Gastroesophageal sphincter (tissue), 4 donors: Measurements from ENCODE around the gene TOE1. TPM values are rescaled to one million over a fixed set of nuclear protein-coding genes. Genes with fewer than 3 reads are reported as not detected.

Experiments used
- ATAC-seq: fragments of 150-250 bp; one replicate; pipeline ENCODE4 v1.9.1; 2016; ENCODE audit warnings: mild to moderate bottlenecking, moderate library complexity
- H3K27ac ChIP-seq, 4 donors: fragments of 200-600 bp; sonication (generic) in 3 of 4; 1 replicate in 3 of 4; 2 replicates in 1 of 4; pipeline ENCODE4 v1.5.1; 2016 to 2019
- H3K27me3 ChIP-seq: fragments of 200-600 bp; sonication (generic); one replicate; pipeline ENCODE4 v1.5.1; 2019
- H3K36me3 ChIP-seq, 2 donors: fragments of 200-600 bp; sonication (generic); one replicate each; pipeline ENCODE4 v1.5.1; 2019; ENCODE audit warnings: control low read depth in 1 of 2
- H3K4me1 ChIP-seq, 3 donors: fragments of 200-600 bp; sonication (generic); 1 replicate in 2 of 3; 2 replicates in 1 of 3; pipeline ENCODE4 v1.5.1; 2016 to 2019; ENCODE audit warnings: control low read depth in 2 of 3
- H3K4me3 ChIP-seq, 2 donors: fragments of 200-600 bp; sonication (generic); one replicate each; pipeline ENCODE4 v1.5.1; 2019; ENCODE audit warnings: mild to moderate bottlenecking in 1 of 2, moderate library complexity in 1 of 2
- H3K9me3 ChIP-seq, 3 donors: fragments of 200-600 bp; sonication (generic); one replicate each; pipeline ENCODE4 v1.5.1; 2017 to 2019; ENCODE audit warnings: control low read depth in 2 of 3
- CTCF ChIP-seq, 4 experiments: fragments of 200-600 bp in 2 of 4; fragments of 450-650 bp in 2 of 4; sonication (generic) in 1 of 4; IDR thresholded peaks; one replicate each; pipeline ENCODE4 v1.5.1; 2017 to 2019; ENCODE audit warnings: antibody characterized with exemption in 4 of 4, mild to moderate bottlenecking in 2 of 4, moderate library complexity in 2 of 4
- EP300 ChIP-seq: sonication (generic); formaldehyde crosslinking; IDR thresholded peaks from one replicate; pipeline ENCODE4 v1.6.1; 2017; ENCODE audit warnings: antibody characterized with exemption, mild to moderate bottlenecking
- POLR2A ChIP-seq, 2 donors: fragments of 450-650 bp; IDR thresholded peaks; one replicate each; pipeline ENCODE4 v1.6.1; 2017; ENCODE audit warnings: antibody characterized with exemption in 2 of 2, mild to moderate bottlenecking in 2 of 2, moderate library complexity in 1 of 2
- POLR2AphosphoS5 ChIP-seq: sonication (generic); formaldehyde crosslinking; IDR thresholded peaks from one replicate; pipeline ENCODE4 v1.6.1; 2017; ENCODE audit warnings: antibody characterized with exemption
- WGBS, 2 donors: methylation state at CpG; one replicate each; pipeline ENCODE4 v1.1.5; 2018; ENCODE audit warnings: low coverage in 1 of 2; 5-methylcytosine and 5-hydroxymethylcytosine counted together
- total RNA-seq, 4 donors: library from RNA; depleted of rRNA; stranded (reverse); fragments of >200 nt; gene quantifications; one replicate each; pipeline ENCODE4 v1.1.0, GENCODE V29; 2016

The TOE1 gene
- total RNA-seq, 4 donors from 2014 or later: 7.0 to 9.9 (median 8.4) TPM

DNA sequence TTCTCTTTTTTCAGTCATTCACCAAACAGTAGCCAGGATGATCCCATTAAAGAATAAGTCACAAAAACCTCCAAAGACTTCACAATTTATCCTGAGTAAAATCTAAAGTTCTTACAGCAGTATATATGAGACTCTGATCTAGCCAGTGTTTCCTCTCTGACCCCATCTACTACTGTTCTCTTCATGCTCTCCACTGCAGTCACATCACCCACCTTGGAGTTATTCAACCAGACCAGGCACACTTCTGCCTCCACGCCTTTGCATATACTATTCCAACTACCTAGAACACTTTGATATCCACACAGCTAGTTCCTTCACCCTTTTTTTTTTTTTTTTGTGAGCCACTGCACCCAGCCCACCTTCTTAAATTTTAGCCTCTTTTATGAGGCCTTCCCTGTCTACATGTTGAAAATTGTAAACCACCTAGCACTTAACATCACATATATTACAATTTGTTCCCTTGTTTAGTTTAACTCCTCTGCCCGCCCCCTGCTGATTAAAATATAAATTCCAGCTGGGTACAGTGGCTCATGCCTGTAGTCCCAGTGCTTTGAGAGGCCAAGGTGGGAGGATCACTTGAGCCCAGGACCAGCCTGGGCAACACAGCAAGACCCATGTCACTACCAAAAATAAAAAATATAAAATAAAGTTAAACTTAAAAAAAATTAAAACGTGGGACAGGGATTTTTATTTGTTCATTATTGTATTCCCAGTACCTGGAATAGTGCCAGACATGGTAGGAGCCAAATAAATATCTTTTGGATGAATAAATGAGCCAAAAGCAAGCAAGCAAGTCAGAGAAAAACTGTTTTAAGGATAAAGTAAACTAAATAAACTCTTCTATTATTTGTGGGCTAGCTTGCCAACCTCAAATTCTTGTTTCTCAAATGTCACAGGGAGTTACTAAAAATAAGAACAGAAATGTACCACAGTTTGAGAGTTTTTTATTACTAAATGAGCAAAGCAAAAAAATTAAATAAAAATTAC is 35.4 kb downstream of the TOE1 start:
- H3K36me3 ChIP-seq: no peaks in the 10 kb centered on the region
- TF ChIP-seq CTCF (IDR thresholded peaks at IDR 0.05) (peak in 2 of 4 experiments; percentile 14 to 21), EP300 (no peak), POLR2AphosphoS5 (peak; percentile 41), POLR2A (IDR thresholded peaks at IDR 0.05) (no peak)
- ATAC-seq: peak; percentile 31
- no peak overlapping the region for H3K4me3 ChIP-seq
- no peaks in the 10 kb centered on the region for H3K9me3 ChIP-seq
- H3K27ac ChIP-seq: peak overlapping the region in 1 of 4 donors; percentile 59
- no peaks in the 10 kb centered on the region for H3K27me3 ChIP-seq
- WGBS, 2 donors: 33% methylated on average over 3 of the region's 3 CpGs
- peaks cover 0 to 37% (median 0%) of the 10 kb centered on the region in 3 donors for H3K4me1 ChIP-seq

- Histone ChIP-seq H3K27ac (no peak overlapping the region), H3K4me1 (peaks cover 0 to 37% (median 0%) of the 10 kb centered on the region in 3 donors), H3K4me3 (no peak overlapping the region), H3K27me3 (no peaks in the 10 kb centered on the region), H3K9me3 (no peaks in the 10 kb centered on the region), H3K36me3 (no peaks in the 10 kb centered on the region)
- no peak for TF ChIP-seq CTCF (IDR thresholded peaks at IDR 0.05)
- no peak for TF ChIP-seq POLR2A (IDR thresholded peaks at IDR 0.05)
- TF ChIP-seq POLR2AphosphoS5: no peak
- TF ChIP-seq EP300: no peak
- no peak for ATAC-seq
Measured at GRCh38 chr1:45378184-45378583, 38.2 kb downstream of the TOE1 start.

DNA sequence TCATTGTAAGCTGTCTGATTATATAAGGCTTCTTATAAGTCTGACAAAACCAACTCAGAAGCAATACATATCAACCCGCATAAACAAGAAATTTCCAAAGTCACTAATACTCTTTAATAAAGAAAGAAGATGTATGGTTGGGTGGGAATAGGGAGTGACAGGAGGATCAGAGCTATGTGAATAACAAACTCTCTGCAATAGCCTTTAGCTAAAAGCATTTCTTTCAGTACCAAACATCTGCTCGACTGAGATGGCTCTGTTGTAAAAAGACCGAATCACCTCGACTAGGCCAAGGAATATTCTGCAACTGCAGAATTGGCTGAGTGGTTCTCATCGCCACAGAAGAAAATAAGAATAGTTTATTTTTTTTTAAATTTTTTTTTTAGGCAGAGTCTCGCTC is 39.6 kb downstream of the TOE1 start:
- Histone ChIP-seq H3K4me1 (peaks cover 0 to 24% (median 0%) of the 10 kb centered on the region in 3 donors), H3K36me3 (no peaks in the 10 kb centered on the region), H3K27me3 (no peaks in the 10 kb centered on the region), H3K4me3 (no peak overlapping the region), H3K9me3 (no peaks in the 10 kb centered on the region), H3K27ac (no peak overlapping the region)
- WGBS, 2 donors: 89 to 93% methylated on average over 5 to 6 of the region's 6 CpGs
- no peak for TF ChIP-seq POLR2A (IDR thresholded peaks at IDR 0.05)
- no peak for TF ChIP-seq POLR2AphosphoS5
- no peak for TF ChIP-seq CTCF (IDR thresholded peaks at IDR 0.05)
- no peak for TF ChIP-seq EP300
- ATAC-seq: no peak

GRCh38 chr1:45380125-45380524 is 40.2 kb downstream of the TOE1 start:
- Histone ChIP-seq H3K27me3 (no peaks in the 10 kb centered on the region), H3K4me1 (peaks cover 0 to 18% (median 0%) of the 10 kb centered on the region in 3 donors), H3K36me3 (no peaks in the 10 kb centered on the region), H3K4me3 (no peak overlapping the region), H3K27ac (no peak overlapping the region), H3K9me3 (no peaks in the 10 kb centered on the region)
- no peak for ATAC-seq
- TF ChIP-seq CTCF (IDR thresholded peaks at IDR 0.05) (no peak), EP300 (no peak), POLR2AphosphoS5 (no peak), POLR2A (IDR thresholded peaks at IDR 0.05) (no peak)
- 50 to 97% methylated on average over 1 to 4 of the region's 4 CpGs for WGBS, 2 donors

GRCh38 chr1:45380730-45381129 is 40.8 kb downstream of the TOE1 start:
- Histone ChIP-seq H3K4me1 (peaks cover 0 to 12% (median 0%) of the 10 kb centered on the region in 3 donors), H3K36me3 (no peaks in the 10 kb centered on the region), H3K9me3 (no peaks in the 10 kb centered on the region), H3K27ac (no peak overlapping the region), H3K4me3 (no peak overlapping the region), H3K27me3 (no peaks in the 10 kb centered on the region)
- 67 to 100% methylated on average over 1 of the region's 1 CpG for WGBS, 2 donors
- ATAC-seq: no peak
- TF ChIP-seq CTCF (IDR thresholded peaks at IDR 0.05) (no peak), EP300 (no peak), POLR2A (IDR thresholded peaks at IDR 0.05) (no peak), POLR2AphosphoS5 (no peak)
